Measurements from ENCODE around the gene MTCH1.

MTCH1 gene

DNA sequence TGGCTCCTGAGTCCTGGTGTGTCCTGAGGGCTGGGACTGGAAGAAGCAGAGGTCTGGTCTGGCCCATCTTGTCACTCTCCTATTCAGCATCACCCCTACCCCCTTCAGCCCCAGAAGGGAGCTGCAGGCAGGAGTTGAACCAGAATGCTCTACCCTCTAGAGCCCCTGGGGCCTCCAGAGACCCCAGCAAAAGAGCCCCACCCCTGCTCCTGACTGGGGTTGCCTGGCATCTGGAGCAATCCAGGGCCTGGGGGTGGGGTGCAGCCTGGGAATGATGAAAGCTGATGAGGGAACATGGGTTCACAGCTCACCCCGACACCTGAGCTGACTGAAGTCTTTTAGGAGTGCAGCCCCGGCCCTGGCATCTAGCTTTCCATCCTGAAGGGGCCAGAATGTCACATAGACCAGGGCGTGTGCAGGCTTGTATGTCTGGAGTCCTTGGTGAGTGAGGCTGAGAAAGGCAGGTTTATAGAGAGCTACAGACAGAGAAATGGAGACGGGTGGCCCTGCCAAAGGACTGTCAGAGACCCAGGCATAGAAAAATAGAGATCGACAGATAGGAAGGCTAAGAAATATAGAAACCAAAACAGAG, 31.7 kb upstream of the MTCH1 start:
- DNase-seq (ENCODE audit: low read depth in 2 of 2), result no peak

DNA sequence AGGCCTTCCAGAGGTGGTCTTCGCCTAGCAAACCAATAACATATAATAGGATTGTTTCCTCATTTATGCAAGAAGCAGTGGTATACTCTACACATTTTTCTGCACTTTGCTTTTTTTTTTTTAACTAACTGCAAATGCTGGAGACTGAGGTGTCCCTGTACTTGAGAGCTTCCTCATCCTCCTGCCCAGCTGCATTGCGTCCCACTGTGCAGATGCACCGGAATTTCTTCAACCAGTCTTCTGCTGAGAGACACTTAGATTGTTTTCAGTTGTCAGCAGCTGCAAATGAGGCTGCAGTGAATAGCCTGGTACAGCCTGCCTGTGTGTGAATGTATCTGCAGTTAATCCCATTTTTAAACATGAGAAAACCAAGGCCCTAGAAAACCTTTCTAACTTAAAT, 31.0 kb upstream of the MTCH1 start:
- DNase-seq (ENCODE audit: low read depth in 2 of 2), result no peak

DNA sequence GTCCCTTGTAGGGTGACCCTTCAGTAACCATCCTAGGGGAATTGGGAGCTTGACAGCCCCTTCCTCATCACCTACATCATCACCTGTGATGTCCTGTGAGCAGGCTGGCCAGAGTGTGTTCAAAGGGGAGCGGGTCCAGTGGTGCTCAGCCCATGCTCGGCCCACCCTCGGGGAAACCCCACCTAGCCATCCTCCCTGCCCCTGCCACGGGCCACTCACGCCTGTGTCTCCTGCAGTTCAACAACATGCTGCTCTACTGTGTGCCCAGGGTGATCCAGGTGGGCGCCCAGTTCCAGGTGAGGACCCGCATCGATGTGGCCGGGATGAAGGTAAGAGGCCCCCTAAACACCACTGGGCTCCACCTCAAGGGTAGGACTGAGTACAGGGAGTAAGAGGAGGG, 29.5 kb upstream of the MTCH1 start:
- DNase-seq (ENCODE audit: low read depth in 2 of 2), result no peak

DNA sequence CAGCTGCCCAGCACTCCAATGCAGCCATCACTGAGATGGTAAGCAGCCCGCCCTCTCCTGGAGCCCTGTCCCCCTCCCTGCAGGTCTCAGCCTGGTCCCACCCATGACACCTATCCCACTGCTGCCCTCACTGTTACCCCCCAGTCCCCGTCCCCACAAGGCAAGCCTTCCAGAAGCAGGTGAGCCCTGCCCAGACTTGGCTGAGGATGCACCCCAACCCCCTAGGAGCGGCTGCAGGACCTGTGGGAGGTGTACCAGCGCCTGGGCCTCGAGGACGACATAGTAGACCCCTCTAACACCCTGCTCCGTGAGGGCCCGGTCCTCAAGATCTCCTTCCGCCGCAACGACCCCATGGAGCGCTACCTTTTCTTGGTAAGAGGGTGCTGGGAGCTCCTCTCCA, 28.7 kb upstream of the MTCH1 start:
- DNase-seq (ENCODE audit: low read depth in 2 of 2), result no peak

DNA sequence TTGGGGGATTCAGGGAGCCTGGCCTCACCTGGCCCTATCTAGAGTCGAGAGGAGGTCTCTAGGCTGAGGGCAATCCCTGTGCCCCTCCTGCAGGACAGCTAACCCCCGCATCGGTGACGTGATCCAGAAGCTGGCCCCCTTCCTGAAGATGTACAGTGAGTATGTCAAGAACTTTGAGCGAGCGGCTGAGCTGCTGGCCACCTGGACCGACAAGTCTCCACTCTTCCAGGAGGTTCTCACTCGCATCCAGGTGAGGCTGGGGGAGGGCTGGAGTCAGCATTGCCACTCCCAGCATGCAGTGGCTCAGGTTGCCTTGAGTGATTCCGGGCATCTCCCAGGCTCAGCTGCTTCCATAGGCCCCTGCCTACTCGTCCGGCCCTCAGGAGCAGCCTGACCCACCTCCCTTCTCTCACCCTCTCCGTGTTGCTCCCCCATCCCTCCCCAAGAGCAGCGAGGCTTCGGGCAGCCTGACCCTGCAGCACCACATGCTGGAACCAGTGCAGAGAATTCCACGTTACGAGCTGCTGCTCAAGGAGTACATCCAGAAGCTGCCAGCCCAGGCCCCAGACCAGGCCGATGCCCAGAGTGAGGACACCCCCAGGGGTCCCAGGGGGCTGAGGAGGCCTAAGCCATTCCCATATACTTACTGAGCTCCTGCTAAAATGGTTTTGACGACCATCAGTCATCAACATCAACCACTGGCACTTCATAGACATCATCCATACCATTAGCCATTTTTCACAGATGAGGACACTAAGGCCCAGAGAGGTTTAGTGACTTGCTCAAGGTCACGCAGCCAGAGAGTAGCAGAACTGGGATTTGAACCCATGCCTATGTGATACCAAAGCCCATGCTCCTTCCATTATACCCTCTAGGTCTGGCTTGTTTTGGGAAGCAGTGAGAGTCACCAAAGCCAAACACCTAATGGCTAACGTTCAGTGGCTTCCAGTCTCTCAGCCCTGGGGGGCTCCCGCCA, 27.8 kb upstream of the MTCH1 start:
- no peak for DNase-seq (ENCODE audit: low read depth in 2 of 2)

DNA sequence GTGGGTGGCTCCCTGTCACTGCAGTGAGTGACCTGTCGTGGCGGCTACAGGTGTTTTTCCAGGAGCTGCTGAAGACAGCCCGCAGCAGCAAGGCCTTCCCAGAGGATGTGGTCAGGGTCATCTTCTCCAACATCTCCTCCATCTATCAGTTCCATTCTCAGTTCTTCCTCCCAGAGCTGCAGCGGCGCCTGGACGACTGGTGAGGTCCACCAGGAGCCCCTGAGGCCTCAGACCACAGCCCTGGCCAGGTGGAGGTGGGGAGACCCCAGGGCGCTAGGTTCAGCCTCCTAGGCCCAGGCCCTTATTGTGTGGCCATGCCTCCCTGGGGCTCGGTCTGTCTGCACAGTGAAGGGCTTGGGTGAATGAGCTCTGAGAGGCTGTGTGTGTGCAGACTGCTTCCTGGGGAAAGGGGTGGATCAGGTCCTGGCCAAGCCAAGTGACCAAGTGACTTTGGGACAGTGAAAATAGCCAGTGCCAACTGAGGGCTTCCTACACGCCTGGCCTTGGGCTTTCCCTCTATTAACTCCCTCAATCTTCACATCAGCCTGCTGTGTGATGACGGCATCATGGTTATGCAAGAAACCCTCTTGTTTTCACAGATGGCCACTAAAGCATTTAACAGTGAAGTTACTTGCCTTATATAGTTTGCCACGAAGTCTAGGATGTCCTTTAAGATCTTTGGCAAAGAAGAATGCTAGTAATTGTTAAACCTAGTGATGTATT, 25.8 kb upstream of the MTCH1 start:
- peak; percentile 23 to 31 for DNase-seq (ENCODE audit: low read depth in 2 of 2)

DNA sequence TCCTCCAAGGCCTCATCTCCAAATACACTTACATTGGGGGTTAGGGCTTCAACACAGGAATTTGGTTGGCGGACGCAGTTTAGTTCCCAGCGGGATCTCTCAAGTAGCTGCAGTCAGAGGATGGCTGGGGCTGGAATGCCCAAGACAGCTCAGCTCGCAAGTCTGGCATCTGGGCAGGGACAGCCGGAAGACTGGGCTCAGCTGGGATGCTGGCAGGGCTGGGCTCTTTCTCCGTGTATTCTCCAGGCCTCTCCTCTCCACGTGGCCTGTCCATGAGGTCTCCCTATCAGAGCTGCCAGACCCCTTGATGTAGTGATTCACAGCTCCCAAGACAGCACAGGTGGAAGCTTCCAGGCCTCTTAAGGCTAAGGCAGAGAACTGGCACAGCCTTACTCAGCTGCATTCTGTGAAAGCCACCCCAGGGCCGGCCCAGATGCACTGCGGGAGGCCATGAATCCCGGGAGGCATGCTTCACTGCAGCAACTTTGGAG, 24.5 kb upstream of the MTCH1 start:
- no peak for DNase-seq (ENCODE audit: low read depth in 2 of 2)

DNA sequence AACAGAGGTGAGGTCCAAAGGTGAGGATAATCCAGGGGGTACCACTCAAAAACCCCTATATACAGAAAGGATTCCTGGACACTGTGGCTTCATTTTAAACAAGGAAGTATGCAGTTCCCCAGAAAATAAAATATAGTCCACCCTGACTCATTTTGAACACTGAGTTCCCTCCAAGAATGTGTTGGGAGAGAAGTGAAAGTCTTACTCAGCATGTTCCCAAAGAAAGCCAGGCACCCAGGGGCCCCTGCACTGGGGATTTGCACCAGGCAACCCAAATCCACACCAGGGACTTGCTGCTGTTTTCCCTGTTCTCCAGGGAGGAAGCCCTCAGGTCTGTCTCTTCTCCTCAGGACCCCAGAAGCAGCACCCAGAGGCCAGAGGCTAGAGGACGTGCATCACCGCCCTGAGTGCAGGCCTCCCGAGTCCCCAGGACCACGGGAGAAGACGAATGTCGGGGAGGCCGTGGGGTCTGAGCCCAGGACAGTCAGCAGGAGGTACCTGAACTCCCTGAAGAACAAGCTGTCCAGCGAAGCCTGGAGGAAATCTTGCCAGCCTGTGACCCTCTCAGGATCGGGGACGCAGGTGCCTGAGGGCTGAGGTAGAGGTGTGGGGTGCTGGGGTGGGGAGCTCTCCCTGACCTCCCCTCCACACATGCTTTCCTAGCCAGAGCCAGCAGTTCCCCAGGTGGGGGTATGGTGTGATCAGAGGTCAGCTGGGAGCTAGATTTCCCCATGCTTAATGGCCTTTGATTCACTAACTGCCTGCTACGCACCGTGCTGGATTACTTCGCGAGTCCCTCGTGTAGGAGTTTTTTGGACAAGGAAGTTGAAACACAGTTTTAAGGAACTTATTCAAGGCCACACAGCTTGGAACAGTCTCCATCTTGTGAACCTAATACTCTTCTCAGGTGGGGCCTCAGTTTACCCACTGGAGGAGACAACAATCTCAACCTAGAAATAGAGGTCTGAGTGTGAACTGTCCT, 22.8 kb upstream of the MTCH1 start:
- no peak for DNase-seq (ENCODE audit: low read depth in 2 of 2)

DNA sequence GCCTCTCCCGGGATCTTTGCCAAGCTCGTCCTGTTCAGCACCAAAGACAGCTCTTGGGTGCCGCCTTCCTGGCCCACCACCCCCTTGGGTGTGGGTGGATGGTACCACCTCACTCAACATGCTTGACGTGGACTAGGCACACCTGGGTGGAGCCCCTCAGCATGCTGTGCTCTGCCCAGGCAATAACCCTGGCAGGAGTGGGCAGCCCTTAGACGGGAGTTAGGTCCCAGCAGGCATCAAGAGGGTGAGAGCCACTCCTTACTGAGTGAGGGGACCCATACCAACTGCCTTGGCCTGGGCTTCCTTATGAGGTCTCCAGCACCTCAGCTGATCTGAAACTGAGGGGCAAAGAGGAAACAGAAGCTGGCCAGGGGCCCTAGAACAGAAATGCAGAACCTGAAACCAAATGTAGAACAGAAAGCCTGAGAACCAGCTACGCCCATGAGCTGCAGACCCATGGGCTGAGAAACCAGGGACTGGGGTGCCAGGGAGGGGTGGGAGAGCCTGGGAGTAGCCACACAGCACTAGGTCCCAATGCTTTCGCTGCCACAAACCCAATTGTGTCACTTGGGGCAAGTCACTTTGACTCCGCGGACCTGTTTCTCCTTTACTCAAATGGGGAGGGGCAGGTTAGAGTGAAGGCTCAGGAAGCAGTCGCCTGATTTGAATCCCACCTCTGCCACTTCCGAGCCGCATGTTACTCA, 21.5 kb upstream of the MTCH1 start:
- DNase-seq (ENCODE audit: low read depth in 2 of 2), result no peak

DNA sequence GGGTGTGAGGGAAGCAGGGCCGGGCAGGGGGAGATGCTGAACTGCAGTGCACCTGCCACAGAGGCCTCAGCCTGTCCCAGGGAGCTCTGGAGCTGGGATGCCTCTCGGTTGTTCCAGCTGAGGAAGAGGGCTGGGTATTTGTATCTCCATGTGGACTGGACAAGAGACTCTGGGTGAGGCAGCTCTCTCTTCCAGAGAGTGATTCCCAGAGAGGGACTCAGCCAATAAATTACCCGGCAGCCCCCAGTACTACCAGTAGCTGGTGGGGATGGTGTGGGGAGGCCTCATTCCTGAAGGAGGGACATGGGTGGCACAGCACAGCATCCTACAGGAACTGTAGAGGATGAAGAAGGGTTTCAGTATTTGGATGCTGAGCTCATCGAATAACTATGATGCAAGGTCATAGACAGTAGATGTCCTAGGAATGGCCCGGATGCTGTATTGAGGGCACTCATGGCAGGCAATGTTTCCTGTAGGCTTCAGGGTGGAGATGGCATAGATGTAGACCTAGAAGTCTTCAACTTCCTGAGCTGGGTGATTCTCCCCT, 20.9 kb upstream of the MTCH1 start:
- DNase-seq (ENCODE audit: low read depth in 2 of 2), result no peak

DNA sequence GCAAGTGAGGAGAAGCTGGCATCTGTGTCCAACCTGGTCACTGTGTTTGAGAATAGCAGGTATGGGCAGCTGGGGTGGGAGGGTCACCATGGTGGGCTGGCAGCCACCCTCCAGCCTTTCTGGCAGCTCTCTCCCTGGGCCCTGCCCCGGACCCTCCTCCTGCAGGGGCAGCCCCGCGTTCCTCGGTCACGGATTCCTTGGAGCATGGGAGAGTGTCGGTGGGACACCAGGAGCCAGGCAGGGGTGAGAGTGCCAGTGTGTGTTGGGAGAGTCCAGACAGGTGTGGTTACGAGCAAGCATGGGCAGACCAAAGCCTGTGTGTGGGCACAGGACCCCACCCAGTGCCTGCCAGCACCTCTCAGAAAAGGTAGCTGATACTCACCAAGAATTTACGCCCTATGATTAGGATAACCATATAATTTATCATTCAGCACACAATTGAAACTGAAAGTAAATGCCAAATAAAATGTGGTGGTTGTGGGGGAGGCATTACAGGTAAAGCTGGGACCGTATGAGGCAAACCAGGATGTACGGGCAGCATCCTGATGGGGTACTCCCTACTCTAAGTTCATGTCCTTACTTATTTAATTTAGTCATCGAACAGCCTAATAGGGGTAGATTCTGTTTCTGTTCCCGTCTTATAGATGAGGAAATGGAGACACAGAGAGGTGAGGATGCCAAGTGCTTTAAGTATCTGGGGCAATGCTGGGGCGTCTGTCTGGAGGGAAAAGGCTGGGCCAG, 20.0 kb upstream of the MTCH1 start:
- DNase-seq (ENCODE audit: low read depth in 2 of 2), result no peak

DNA sequence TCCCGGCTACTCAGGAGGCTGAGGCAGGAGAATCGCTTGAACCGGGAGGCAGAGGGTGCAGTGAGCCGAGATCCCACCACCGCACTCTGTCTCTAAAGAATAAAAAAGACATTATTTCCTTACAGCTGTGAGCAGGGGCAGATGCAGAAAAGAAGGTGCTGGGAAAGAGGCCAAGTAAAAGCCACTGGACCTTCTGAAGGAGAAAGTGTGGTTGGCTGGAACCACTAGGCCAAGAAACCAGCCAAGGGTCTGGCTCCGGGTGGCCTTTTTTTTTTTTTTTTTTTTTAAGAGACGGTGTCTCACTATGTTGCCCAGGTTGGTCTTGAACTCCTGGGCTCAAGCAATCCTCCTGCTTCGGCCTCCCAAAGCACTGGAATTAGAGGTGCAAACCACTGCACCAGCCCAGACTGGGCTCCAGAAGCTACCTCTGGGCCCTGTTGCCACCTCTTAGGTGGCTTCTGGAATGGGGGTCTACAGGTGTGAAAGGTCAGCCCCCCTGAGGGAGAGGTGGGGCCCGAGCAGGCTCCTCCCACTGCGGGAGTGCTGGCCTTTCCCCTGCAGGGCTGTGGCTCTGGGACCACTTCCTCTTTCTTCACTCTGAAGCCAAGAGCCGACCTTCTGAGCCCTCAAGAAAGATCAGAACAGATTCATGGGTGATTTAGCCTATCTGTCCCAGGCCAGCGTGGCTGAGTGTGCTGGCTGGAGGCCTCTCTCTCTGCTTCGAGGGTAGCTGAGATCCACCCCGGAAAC, 19.2 kb upstream of the MTCH1 start, which contains the start of gene FGD2:
FGD2 (plus strand) TSS at position 595 of the 750 bp plus-strand sequence. CDS start 163 bp downstream, outside the sequence.
- DNase-seq (ENCODE audit: low read depth in 2 of 2), result no peak

DNA sequence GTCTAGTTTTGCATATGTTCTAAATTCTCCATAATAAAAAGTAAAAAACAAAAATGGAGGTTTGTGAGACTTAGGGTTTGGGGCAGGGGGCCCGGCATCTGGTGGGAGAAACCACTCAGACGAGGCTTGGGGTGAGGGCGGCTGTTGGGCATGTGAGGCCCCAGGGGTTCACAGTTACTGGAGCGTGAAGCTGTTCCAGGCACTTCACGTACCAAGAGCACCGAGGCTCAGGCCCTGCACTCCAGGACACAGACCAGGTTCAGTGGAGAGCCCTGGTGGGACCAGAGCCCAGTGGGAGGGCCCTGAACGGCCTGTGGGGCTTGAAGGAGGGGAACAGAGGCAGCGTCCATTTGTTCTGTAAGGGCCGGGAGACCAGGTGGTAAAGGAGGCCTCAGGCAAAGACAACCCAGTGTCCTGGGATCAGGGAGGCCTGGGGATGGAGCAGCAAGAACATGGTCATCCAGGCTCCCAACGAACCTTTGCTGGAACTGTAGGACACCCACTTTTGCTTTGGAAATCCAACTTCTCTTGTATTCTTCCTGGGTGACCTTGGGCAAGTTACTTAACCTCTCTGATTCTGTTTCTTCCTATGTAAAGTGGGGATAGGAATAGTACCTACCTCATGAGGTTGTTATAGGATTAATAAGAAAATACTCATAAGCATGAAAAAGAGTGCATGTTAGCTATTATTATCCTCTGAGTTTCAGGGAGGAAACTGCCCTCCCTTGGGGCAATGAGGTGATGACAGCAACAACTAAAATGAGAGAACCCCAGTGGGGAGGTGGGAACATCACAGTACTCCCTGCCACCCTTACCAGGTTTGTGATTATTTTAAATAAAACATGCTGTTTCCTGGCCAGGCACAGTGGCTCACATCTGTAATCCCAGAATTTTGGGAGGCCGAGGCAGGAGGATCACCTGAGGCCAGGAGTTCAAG, 18.3 kb upstream of the MTCH1 start:
- DNase-seq (ENCODE audit: low read depth in 2 of 2), result no peak

DNA sequence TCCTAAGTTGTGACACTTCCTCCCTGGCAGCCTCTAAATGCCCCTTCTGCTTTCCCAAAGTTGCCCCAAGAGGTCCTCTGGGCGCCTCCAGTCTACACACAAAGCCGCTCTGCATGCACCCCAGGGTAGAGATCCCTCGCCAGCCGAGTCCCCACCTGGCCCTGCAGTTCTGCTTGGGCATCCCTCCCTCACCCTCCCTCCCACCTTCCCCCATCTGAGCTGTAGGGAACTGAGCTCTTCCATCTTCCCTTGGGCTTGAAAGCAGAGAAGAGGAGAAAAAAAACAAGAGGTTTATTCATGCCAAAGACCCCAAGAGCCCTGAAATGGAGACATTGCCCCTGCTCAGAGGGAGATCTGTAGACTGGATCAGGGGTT, 13.7 kb upstream of the MTCH1 start:
- DNase-seq (ENCODE audit: low read depth in 2 of 2), result no peak

DNA sequence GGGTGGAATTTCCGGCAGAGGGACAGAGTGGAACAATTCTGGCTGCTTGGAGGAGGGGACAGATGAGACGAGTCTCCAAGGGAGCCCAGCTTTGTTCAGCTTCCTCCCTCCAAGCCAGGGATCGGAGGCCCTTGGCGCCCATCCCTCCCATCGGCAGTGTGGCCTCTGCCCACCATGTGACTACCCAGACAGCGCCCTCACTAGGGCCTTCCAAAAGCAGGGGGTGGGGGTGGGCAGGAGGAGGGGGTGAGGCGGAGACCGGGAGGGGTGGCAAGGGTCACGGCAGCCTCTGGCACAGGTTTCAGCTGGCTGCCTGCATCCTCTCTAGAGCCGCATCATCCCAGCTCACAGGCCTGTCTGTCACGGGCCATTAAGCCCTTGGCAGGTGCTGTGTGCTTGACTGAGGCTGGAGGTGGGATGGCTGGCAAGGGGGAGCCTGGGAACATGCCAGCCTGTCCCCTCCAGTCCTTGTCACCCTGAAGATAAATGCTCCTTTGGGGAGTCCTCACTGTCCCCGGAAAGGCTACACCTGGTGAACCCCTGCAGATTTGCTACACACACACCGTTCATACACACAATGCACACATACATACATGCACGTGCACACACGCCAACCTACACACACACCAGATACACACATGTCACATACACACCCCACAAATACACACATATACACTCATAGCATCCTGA, 13.2 kb upstream of the MTCH1 start:
- DNase-seq (ENCODE audit: low read depth in 2 of 2), result no peak

DNA sequence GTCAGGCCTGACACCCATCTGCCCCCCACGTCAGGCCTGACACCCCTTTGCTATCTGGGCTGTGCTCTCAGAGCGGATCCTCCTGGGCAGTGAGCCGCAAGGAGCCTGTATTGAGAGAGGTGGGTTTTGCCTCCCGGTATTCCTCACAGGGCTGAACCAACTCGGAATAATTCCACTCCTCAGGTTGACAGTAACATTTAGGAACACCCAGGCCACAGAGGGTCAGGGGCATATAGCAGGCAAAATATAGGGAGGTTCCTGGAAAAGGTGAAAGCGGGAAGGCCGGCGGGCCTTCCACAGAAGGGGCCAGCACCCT, 12.7 kb upstream of the MTCH1 start:
- no peak for DNase-seq (ENCODE audit: low read depth in 2 of 2)

All from fibroblast of skin of left biceps (primary cell).